ENCODE data around the gene C1orf105. TPM values are rescaled to one million over a fixed set of nuclear protein-coding genes. Genes with fewer than 3 reads are reported as not detected.

The C1orf105 gene
- total and polyA plus RNA-seq, 2 of the 13 experiments (the other 11 are each of a cell fraction or from before 2014, with no cell fraction given): 0.15 to 0.45 TPM

GRCh38 chr1:172452536-172453152 is 32.2 kb downstream of the C1orf105 start (continued):
- peak; percentile 19; the same call in 1 of the 2 replicates for TF ChIP-seq ZFX (CRISPR knock-in tag; IDR thresholded peaks at IDR 0.05; ENCODE audit: low read depth)
- TF ChIP-seq MAF1 (CRISPR knock-in tag; IDR thresholded peaks at IDR 0.05; ENCODE audit: borderline replicate concordance): no peak
- TF ChIP-seq ZBTB33 (CRISPR knock-in tag; IDR thresholded peaks at IDR 0.05): no peak
- TF ChIP-seq TFE3 (CRISPR knock-in tag; IDR thresholded peaks at IDR 0.05): no peak
- TF ChIP-seq ZUFSP (CRISPR knock-in tag; IDR thresholded peaks at IDR 0.05; ENCODE audit: borderline replicate concordance): no peak
- TF ChIP-seq ATF4 (CRISPR knock-in tag; IDR thresholded peaks at IDR 0.05): no peak
- TF ChIP-seq ZNF704 (CRISPR knock-in tag; IDR thresholded peaks at IDR 0.05; ENCODE audit: borderline replicate concordance): no peak
- TF ChIP-seq MLXIP (CRISPR knock-in tag; IDR thresholded peaks at IDR 0.05; ENCODE audit: borderline replicate concordance): no peak
- TF ChIP-seq NR1H2 (CRISPR knock-in tag; IDR thresholded peaks at IDR 0.05; ENCODE audit: borderline replicate concordance, low read depth): no peak
- no peak for TF ChIP-seq ZNF879 (CRISPR knock-in tag; IDR thresholded peaks at IDR 0.05)
- 0 out of 2 replicates have a peak, but pooled peaks have one; percentile 19 for TF ChIP-seq FOSL2 (CRISPR knock-in tag; IDR thresholded peaks at IDR 0.05)
- no peak for TF ChIP-seq ZMAT3 (CRISPR knock-in tag; conservative IDR thresholded peaks at IDR 0.05)

All from HepG2 (cell line).